Thyroid gland (tissue), 4 donors: ENCODE measurements around the gene OR10A4. TPM values are rescaled to one million over a fixed set of nuclear protein-coding genes. Genes with fewer than 3 reads are reported as not detected.

Source experiments
- DNase-seq, 2 donors: peaks; one replicate each; pipeline ENCODE4 v3.0.0-alpha.2; 2019
- H3K27ac ChIP-seq, 3 donors: fragments of 200-600 bp; sonication (generic); 1 replicate in 2 of 3; 2 replicates in 1 of 3; pipeline ENCODE4 v1.5.1; 2016 to 2019; ENCODE audit warnings: mild to moderate bottlenecking in 1 of 3, moderate library complexity in 1 of 3
- H3K27me3 ChIP-seq: fragments of 200-600 bp; sonication (generic); one replicate; pipeline ENCODE4 v1.5.1; 2019
- H3K36me3 ChIP-seq, 2 donors: fragments of 200-600 bp; sonication (generic); one replicate each; pipeline ENCODE4 v1.5.1; 2016 to 2019
- H3K4me1 ChIP-seq, 2 donors: fragments of 200-600 bp; sonication (generic); one replicate each; pipeline ENCODE4 v1.5.1; 2017 to 2019
- H3K4me3 ChIP-seq, 3 donors: fragments of 200-600 bp; sonication (generic); replicated peaks in 1 of 3; 1 replicate in 2 of 3; 2 replicates in 1 of 3; pipeline ENCODE4 v1.5.1; 2016; ENCODE audit warnings: mild to moderate bottlenecking in 1 of 3
- H3K9me3 ChIP-seq: fragments of 200-600 bp; sonication (generic); one replicate; pipeline ENCODE4 v1.5.1; 2017
- POLR2A ChIP-seq, 2 donors: fragments of 450-650 bp; IDR thresholded peaks; one replicate each; pipeline ENCODE4 v1.6.1; 2017; ENCODE audit warnings: antibody characterized with exemption in 2 of 2, mild to moderate bottlenecking in 2 of 2, moderate library complexity in 1 of 2
- whole genome bisulfite sequencing, 2 donors: methylation state at CpG; one replicate each; pipeline ENCODE4 v1.1.5; 2017; 5-methylcytosine and 5-hydroxymethylcytosine counted together
- intact Hi-C: fragments of 100-400 bp; cut with DNase I; formaldehyde crosslinking; loops from one replicate; pipeline ENCODE4 v1.15.1; 2023
- total RNA-seq, 4 donors: library from RNA; depleted of rRNA; stranded (reverse); fragments of >200 nt; gene quantifications; one replicate each; pipeline ENCODE4 v1.2.3, GENCODE V29; 2016
- TF ChIP-seq, protein P1 (sequence below), 6 experiments: fragments of 200-600 bp in 3 of 6; fragments of 450-650 bp in 3 of 6; sonication (generic) in 3 of 6; IDR thresholded peaks; one replicate each; pipeline ENCODE4 v1.5.1; 2016 to 2019; ENCODE audit warnings: antibody characterized with exemption in 6 of 6, mild to moderate bottlenecking in 2 of 6, inconsistent platforms in 1 of 6, moderate library complexity in 1 of 6

Gene OR10A4
- total RNA-seq, 4 donors from 2014 or later, result not detected

DNA sequence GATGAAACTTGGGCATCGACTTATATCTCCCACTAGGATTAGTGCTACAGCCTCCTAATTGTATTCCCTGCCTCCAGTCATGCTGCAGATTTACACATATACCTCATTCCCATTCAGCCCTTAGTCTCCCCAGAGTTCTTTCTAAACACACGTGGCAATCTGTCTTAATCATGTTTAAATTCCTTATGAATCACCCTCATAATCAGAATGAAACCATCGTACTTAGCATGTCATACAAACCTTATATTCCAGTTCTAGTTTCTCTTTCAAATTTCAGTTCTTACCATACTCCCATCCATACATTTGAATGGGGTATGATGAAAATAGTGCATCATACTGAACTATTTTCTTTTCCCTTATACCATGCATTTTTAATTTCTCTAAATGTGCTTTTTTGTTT is 19.6 kb upstream of the OR10A4 start:
- no peak for DNase-seq
- intact Hi-C loops, result no loop called here
- TF ChIP-seq POLR2A (IDR thresholded peaks at IDR 0.05), result no peak
- TF ChIP-seq, protein P1, sequence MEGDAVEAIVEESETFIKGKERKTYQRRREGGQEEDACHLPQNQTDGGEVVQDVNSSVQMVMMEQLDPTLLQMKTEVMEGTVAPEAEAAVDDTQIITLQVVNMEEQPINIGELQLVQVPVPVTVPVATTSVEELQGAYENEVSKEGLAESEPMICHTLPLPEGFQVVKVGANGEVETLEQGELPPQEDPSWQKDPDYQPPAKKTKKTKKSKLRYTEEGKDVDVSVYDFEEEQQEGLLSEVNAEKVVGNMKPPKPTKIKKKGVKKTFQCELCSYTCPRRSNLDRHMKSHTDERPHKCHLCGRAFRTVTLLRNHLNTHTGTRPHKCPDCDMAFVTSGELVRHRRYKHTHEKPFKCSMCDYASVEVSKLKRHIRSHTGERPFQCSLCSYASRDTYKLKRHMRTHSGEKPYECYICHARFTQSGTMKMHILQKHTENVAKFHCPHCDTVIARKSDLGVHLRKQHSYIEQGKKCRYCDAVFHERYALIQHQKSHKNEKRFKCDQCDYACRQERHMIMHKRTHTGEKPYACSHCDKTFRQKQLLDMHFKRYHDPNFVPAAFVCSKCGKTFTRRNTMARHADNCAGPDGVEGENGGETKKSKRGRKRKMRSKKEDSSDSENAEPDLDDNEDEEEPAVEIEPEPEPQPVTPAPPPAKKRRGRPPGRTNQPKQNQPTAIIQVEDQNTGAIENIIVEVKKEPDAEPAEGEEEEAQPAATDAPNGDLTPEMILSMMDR (IDR thresholded peaks at IDR 0.05), result no peak
- no peaks in the 10 kb centered on the region for H3K36me3 ChIP-seq
- no peaks in the 10 kb centered on the region for H3K4me1 ChIP-seq
- no peak overlapping the region for H3K4me3 ChIP-seq
- no peaks in the 10 kb centered on the region for H3K27me3 ChIP-seq
- H3K9me3 ChIP-seq, result no peaks in the 10 kb centered on the region
- 65 to 81% methylated on average over 3 of the region's 3 CpGs for WGBS, 2 donors
- H3K27ac ChIP-seq, result no peak overlapping the region

DNA sequence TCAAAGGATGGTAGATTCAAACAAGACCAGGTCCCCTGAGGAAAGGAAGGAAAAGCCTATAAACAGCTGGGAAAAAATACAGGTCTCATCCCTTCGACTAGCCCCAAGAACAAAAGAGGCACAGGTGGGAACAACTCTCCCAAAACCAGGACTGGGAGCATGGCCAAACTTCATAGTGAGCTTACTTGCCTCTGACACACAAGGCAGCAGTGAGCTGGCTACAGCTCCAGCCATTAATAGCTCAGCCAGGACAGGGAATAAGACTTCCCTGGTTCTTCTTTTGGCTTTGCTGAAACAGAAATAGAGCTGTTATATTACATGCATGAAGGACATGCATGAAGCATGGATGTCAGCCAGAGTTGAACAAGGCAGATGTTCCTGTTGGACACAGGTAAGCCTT is 13.5 kb upstream of the OR10A4 start, which contains the start of gene OR10A2:
TSS of gene OR10A2 (plus strand) at position 97 of the 400 bp plus-strand sequence. CDS start 6,698 bp downstream, outside the sequence.
- H3K4me3 ChIP-seq, result no peak within 1 kb of the TSS
- no peak for TF ChIP-seq POLR2A (IDR thresholded peaks at IDR 0.05)
- TF ChIP-seq, protein P1 (IDR thresholded peaks at IDR 0.05), result no peak
- 53 to 64% methylated on average over 1 of the region's 1 CpG for WGBS, 2 donors
- no peaks in the 10 kb centered on the region for H3K36me3 ChIP-seq
- DNase-seq, result no peak
- H3K4me1 ChIP-seq, result no peaks in the 10 kb centered on the region
- intact Hi-C loops, result no loop called here
- no peaks in the 10 kb centered on the region for H3K9me3 ChIP-seq
- H3K27me3 ChIP-seq, result no peaks in the 10 kb centered on the region
- no peak within 1 kb of the TSS for H3K27ac ChIP-seq

DNA sequence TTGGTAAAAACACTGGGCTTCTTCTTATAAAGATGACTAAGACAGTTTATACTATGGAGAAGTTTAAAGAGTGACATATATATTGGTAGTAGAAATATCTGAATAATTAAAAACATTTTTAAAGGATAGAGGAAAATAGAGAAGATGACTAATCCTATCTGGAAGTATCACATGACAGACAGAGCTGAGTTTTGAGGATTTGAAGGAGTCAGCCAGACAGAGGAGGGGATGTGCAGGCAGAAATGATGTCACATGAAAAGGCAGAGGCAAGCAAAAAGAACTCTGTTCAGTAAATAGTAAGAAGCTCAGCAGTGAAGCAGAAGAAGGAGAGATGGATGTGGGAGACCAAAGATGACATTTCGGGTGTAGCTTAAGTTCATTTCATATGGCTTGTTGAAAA is 12.0 kb upstream of the OR10A4 start:
- Histone ChIP-seq H3K27ac (no peak overlapping the region), H3K27me3 (no peaks in the 10 kb centered on the region), H3K9me3 (no peaks in the 10 kb centered on the region), H3K4me1 (no peaks in the 10 kb centered on the region), H3K36me3 (no peaks in the 10 kb centered on the region), H3K4me3 (no peak overlapping the region)
- intact Hi-C loops, result no loop called here
- 90% methylated on average over 1 of the region's 1 CpG for WGBS, 2 donors
- no peak for DNase-seq
- TF ChIP-seq, protein P1 (IDR thresholded peaks at IDR 0.05), result no peak
- TF ChIP-seq POLR2A (IDR thresholded peaks at IDR 0.05), result no peak

DNA sequence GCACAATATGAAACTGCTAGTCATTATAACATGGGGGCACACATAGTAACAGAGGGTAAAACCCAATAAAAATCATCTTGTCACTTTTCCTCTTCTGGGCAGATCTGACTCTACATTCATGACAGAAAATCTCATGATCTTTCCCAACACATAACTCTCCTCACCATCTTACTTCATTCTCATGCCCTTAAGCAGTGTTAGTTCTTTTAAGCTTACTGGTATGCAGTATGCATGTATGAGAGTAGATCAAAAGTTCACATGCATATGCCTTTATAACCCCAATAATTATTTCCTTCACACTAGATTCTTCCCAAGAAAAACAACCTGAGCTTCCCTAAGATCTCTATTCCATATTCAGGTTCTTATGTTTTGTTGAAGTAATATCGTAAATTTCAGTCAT is 5.1 kb upstream of the OR10A4 start:
- H3K9me3 ChIP-seq, result no peaks in the 10 kb centered on the region
- no peak for DNase-seq
- H3K27ac ChIP-seq, result no peak overlapping the region
- 87 to 89% methylated on average over 1 of the region's 1 CpG for WGBS, 2 donors
- no peak overlapping the region for H3K4me3 ChIP-seq
- TF ChIP-seq, protein P1 (IDR thresholded peaks at IDR 0.05), result no peak
- TF ChIP-seq POLR2A (IDR thresholded peaks at IDR 0.05), result no peak
- no peaks in the 10 kb centered on the region for H3K27me3 ChIP-seq
- H3K4me1 ChIP-seq, result no peaks in the 10 kb centered on the region
- intact Hi-C loops, result no loop called here
- H3K36me3 ChIP-seq, result no peaks in the 10 kb centered on the region

DNA sequence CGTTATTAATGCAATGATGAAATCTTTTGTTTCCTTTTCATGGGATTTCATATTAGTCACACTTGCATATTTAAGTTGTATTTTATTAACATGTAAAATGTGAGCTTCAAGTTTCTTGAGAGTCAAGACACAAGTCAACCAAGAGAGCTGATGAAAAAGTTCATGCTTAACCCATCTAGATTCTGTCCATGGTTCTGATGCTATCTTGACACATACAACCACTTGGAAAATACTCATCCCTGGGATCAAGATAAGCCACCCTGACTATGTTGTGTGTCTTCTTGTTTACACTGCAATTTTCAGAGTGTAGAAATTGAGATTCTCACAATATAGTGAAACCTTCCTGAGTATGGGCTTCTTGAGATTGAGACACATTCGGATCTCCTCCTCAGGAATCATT is 664 bp upstream of the OR10A4 start:
- Histone ChIP-seq H3K27me3 (no peaks in the 10 kb centered on the region), H3K36me3 (no peaks in the 10 kb centered on the region), H3K4me3 (no peak overlapping the region), H3K9me3 (no peaks in the 10 kb centered on the region), H3K4me1 (no peaks in the 10 kb centered on the region), H3K27ac (no peak overlapping the region)
- intact Hi-C loops, result no loop called here
- no peak for DNase-seq
- 90 to 91% methylated on average over 2 of the region's 2 CpGs for WGBS, 2 donors
- TF ChIP-seq POLR2A (IDR thresholded peaks at IDR 0.05), result no peak
- TF ChIP-seq, protein P1 (IDR thresholded peaks at IDR 0.05), result no peak
